ENCODE measurements around the gene PTPRM.

GRCh38 chr18:8287196-8287885 is 720.2 kb downstream of the PTPRM start:
- TF ChIP-seq, protein P1, sequence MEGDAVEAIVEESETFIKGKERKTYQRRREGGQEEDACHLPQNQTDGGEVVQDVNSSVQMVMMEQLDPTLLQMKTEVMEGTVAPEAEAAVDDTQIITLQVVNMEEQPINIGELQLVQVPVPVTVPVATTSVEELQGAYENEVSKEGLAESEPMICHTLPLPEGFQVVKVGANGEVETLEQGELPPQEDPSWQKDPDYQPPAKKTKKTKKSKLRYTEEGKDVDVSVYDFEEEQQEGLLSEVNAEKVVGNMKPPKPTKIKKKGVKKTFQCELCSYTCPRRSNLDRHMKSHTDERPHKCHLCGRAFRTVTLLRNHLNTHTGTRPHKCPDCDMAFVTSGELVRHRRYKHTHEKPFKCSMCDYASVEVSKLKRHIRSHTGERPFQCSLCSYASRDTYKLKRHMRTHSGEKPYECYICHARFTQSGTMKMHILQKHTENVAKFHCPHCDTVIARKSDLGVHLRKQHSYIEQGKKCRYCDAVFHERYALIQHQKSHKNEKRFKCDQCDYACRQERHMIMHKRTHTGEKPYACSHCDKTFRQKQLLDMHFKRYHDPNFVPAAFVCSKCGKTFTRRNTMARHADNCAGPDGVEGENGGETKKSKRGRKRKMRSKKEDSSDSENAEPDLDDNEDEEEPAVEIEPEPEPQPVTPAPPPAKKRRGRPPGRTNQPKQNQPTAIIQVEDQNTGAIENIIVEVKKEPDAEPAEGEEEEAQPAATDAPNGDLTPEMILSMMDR (conservative IDR thresholded peaks at IDR 0.05; ENCODE audit: low read depth, low read length), result no peak
- TF ChIP-seq EZH2 (IDR thresholded peaks at IDR 0.05; ENCODE audit: low read length, unreplicated experiment), result no peak
- TF ChIP-seq EZH2phosphoT487 (IDR thresholded peaks at IDR 0.05; ENCODE audit: borderline replicate concordance, low read length), result no peak
